Measurements from ENCODE around the gene OR7A17.

GRCh38 chr19:14830702-14831101 is 55.2 kb downstream of the OR7A17 start:
- TF ChIP-seq CTCF (IDR thresholded peaks at IDR 0.05) (no peak), POLR2A (IDR thresholded peaks at IDR 0.05) (no peak)

Data from right lobe of liver (tissue), 4 donors.